Measurements from ENCODE around the gene OR10H4.

- TF ChIP-seq CTCF (conservative IDR thresholded peaks at IDR 0.05 in 1 of 2, IDR thresholded peaks at IDR 0.05 in 1 of 2; ENCODE audit: low read depth in 1 of 2, low read length in 2 of 2) = no peak
- no peak for TF ChIP-seq EZH2 (IDR thresholded peaks at IDR 0.05; ENCODE audit: low read length, missing control alignments)
These were observed 22.3 kb upstream of the OR10H4 start for GRCh38 chr19:15926484-15926883.
